SU-DHL-6 (cell line): ENCODE data around the gene PNMT.

ENCODE experiments used
- EZH2phosphoT487 ChIP-seq: fragments of 200-600 bp; sonication (generic), shearing (Covaris generic); conservative IDR thresholded peaks from 2 replicates; pipeline ENCODE4 v1.6.1; 2018; ENCODE audit warnings: mild to moderate bottlenecking, antibody characterized with exemption, low read length, moderate library complexity, mixed read lengths
- TF ChIP-seq, protein P1 (sequence below): fragments of 200-600 bp; sonication (generic); IDR thresholded peaks from one replicate; pipeline ENCODE4 v1.5.1; 2017; ENCODE audit warnings: antibody characterized with exemption, mild to moderate bottlenecking, low read length, moderate library complexity; ENCODE audit not compliant: insufficient read depth, poor library complexity, severe bottlenecking

- TF ChIP-seq, protein P1, sequence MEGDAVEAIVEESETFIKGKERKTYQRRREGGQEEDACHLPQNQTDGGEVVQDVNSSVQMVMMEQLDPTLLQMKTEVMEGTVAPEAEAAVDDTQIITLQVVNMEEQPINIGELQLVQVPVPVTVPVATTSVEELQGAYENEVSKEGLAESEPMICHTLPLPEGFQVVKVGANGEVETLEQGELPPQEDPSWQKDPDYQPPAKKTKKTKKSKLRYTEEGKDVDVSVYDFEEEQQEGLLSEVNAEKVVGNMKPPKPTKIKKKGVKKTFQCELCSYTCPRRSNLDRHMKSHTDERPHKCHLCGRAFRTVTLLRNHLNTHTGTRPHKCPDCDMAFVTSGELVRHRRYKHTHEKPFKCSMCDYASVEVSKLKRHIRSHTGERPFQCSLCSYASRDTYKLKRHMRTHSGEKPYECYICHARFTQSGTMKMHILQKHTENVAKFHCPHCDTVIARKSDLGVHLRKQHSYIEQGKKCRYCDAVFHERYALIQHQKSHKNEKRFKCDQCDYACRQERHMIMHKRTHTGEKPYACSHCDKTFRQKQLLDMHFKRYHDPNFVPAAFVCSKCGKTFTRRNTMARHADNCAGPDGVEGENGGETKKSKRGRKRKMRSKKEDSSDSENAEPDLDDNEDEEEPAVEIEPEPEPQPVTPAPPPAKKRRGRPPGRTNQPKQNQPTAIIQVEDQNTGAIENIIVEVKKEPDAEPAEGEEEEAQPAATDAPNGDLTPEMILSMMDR: no peak
- TF ChIP-seq EZH2phosphoT487: no peak
Measured at GRCh38 chr17:39665642-39666224, 2.5 kb upstream of the PNMT start.
